ENCODE results near the gene LYZL2.
"Not testable (repeated sequence)": the region's sequence is repeated elsewhere in the genome, so short reads cannot be mapped to it uniquely, and the experiment has no call there.

The LYZL2 gene

DNA sequence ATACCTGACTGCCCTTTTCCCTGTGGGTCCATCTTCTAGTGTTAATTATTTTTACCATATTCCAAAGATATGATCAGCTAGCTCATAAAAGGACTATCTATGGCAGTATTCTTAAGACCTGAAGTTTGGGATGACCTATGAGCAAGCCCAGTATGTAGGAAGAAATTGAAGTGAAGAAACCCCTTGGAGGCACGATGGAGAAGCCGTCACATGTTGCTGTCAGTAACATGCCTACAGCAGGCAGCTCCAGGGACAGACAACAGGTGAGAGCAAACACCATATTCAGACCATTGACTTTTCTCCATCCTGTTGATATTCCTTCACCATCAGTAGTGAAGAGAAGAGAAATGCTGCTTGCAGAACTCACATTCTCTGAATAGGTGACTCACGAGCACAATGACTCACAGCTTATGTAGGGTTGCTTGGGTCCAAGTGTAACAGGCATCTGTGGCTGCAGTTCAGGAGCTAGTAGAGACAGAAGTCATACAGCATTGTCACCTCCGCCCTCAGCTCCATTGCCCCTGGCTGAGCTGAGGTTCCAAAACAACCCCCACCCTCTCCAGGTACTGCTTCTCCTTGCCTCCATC is 8.4 kb upstream of the LYZL2 start:
- H3K4me3 ChIP-seq (ENCODE audit: low read depth in 1 of 2, low read length in 1 of 2) = no peak overlapping the region
- no peaks in the 10 kb centered on the region for H3K9me3 ChIP-seq
- H3K4me1 ChIP-seq (ENCODE audit: control insufficient read depth in 1 of 2, insufficient read depth in 1 of 2, low read depth in 1 of 2, low read length in 1 of 2) = peaks cover 3 to 6% of the 10 kb centered on the region in 2 experiments
- no peak overlapping the region for H3K27ac ChIP-seq
- H3K27me3 ChIP-seq = peaks cover 16% of the 10 kb centered on the region
- TF ChIP-seq, protein P1, sequence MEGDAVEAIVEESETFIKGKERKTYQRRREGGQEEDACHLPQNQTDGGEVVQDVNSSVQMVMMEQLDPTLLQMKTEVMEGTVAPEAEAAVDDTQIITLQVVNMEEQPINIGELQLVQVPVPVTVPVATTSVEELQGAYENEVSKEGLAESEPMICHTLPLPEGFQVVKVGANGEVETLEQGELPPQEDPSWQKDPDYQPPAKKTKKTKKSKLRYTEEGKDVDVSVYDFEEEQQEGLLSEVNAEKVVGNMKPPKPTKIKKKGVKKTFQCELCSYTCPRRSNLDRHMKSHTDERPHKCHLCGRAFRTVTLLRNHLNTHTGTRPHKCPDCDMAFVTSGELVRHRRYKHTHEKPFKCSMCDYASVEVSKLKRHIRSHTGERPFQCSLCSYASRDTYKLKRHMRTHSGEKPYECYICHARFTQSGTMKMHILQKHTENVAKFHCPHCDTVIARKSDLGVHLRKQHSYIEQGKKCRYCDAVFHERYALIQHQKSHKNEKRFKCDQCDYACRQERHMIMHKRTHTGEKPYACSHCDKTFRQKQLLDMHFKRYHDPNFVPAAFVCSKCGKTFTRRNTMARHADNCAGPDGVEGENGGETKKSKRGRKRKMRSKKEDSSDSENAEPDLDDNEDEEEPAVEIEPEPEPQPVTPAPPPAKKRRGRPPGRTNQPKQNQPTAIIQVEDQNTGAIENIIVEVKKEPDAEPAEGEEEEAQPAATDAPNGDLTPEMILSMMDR (IDR thresholded peaks at IDR 0.05) = no peak
- H3K36me3 ChIP-seq = no peaks in the 10 kb centered on the region

- Histone ChIP-seq H3K4me1 (ENCODE audit: control insufficient read depth in 1 of 2, insufficient read depth in 1 of 2, low read depth in 1 of 2, low read length in 1 of 2) (no peaks in the 10 kb centered on the region), H3K27ac (no peak overlapping the region), H3K27me3 (peaks cover 25% of the 10 kb centered on the region), H3K9me3 (no peaks in the 10 kb centered on the region), H3K4me3 (ENCODE audit: low read depth in 1 of 2, low read length in 1 of 2) (no peak overlapping the region), H3K36me3 (no peaks in the 10 kb centered on the region)
- TF ChIP-seq, protein P1 (IDR thresholded peaks at IDR 0.05) = no peak
Observed at GRCh38 chr10:30631188-30631587, 1.6 kb upstream of the LYZL2 start.

DNA sequence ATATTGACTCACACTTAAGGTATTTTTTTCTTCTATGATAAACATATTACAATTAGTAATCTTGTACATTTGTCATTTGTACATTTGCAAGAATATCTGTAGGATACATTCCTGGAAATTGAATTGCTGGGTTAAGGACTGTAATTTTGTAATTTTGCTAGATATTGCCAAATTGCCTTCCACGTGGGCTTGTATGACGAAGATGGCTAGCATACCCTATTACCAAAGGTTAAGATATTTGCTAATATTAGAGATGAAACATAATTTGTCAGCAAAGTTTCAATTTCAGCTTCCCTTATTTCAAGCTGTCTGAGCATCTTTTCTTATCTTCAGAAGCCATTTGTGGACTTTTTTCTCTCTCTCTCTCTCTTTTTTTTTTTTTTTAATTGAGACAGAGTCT is 1.0 kb upstream of the LYZL2 start:
- Histone ChIP-seq H3K9me3 (no peaks in the 10 kb centered on the region), H3K4me3 (ENCODE audit: low read depth in 1 of 2, low read length in 1 of 2) (no peak overlapping the region), H3K4me1 (ENCODE audit: control insufficient read depth in 1 of 2, insufficient read depth in 1 of 2, low read depth in 1 of 2, low read length in 1 of 2) (no peaks in the 10 kb centered on the region), H3K27me3 (peaks cover 25% of the 10 kb centered on the region), H3K36me3 (no peaks in the 10 kb centered on the region), H3K27ac (no peak overlapping the region)
- TF ChIP-seq, protein P1 (IDR thresholded peaks at IDR 0.05) = no peak

DNA sequence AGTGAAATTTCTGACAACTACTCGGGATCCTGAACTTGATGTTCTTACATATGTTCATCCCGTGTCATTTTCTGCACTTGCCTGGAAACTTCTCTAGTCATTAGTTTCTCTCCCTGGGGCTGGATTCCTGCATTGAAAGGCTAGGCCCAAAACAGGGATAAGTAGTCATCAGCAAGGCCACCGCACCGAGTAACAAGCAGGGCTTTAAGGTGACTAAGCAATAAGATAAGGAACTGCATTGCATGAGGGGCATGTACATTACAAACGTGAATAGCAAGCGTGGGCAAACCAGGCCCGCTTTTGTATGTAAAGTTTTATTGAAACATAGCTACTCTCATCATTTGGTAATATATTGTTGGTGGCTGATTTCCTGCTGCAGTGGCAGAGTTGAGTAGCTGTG is 977 bp downstream of the LYZL2 start:
- not testable (repeated sequence) for H3K27ac ChIP-seq; H3K36me3 ChIP-seq; H3K4me1 ChIP-seq (ENCODE audit: control insufficient read depth in 1 of 2, insufficient read depth in 1 of 2, low read depth in 1 of 2, low read length in 1 of 2); H3K9me3 ChIP-seq; H3K4me3 ChIP-seq (ENCODE audit: low read depth in 1 of 2, low read length in 1 of 2)
- peaks cover 11% of the 10 kb centered on the region for H3K27me3 ChIP-seq

- H3K9me3 ChIP-seq, H3K36me3 ChIP-seq: not testable (repeated sequence)
Observed at GRCh38 chr10:30626837-30627236, 2.7 kb downstream of the LYZL2 start.

GRCh38 chr10:30626196-30626595 is 3.4 kb downstream of the LYZL2 start:
- not testable (repeated sequence) for H3K27me3 ChIP-seq; H3K4me1 ChIP-seq (ENCODE audit: control insufficient read depth in 1 of 2, insufficient read depth in 1 of 2, low read depth in 1 of 2, low read length in 1 of 2); H3K27ac ChIP-seq; H3K4me3 ChIP-seq (ENCODE audit: low read depth in 1 of 2, low read length in 1 of 2); H3K36me3 ChIP-seq; H3K9me3 ChIP-seq

More at GRCh38 chr10:30626837-30627236, 2.7 kb downstream of the LYZL2 start:
- not testable (repeated sequence) for H3K27ac ChIP-seq; H3K27me3 ChIP-seq; H3K4me1 ChIP-seq (ENCODE audit: control insufficient read depth in 1 of 2, insufficient read depth in 1 of 2, low read depth in 1 of 2, low read length in 1 of 2); H3K4me3 ChIP-seq (ENCODE audit: low read depth in 1 of 2, low read length in 1 of 2)

- Histone ChIP-seq H3K27me3 (no peaks in the 10 kb centered on the region), H3K4me1 (ENCODE audit: control insufficient read depth in 1 of 2, insufficient read depth in 1 of 2, low read depth in 1 of 2, low read length in 1 of 2) (no peaks in the 10 kb centered on the region), H3K4me3 (ENCODE audit: low read depth in 1 of 2, low read length in 1 of 2) (no peak overlapping the region), H3K9me3 (no peaks in the 10 kb centered on the region), H3K36me3 (no peaks in the 10 kb centered on the region), H3K27ac (no peak overlapping the region)
- TF ChIP-seq, protein P1 (IDR thresholded peaks at IDR 0.05) = no peak
Observed at GRCh38 chr10:30625080-30625479, 4.5 kb downstream of the LYZL2 start.
